ENCODE measurements around the gene TMPRSS4.

Gene TMPRSS4

DNA sequence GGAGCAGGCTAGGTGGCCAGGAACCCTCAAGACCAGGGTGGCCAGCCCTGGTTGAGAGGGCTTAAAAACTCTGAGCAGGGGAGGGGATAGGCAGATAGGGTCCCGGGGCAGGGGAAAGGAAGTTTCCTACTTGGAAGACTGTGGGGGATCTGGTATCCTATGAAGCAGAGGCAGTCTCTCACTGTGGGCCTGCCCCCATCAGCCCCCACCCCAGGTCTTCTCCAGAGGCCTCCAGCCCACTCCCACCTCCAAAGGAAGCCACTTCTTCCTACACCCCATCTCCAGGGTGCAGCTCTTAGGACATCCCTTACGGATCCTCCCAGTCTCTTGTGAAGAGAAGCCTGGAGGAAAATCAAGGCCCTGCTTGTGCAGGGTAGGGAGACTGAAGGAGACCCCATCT is 59.5 kb downstream of the TMPRSS4 start:
- no peak for DNase-seq

- no peak for DNase-seq
Measured at GRCh38 chr11:118136801-118137200, 59.9 kb downstream of the TMPRSS4 start.

DNA sequence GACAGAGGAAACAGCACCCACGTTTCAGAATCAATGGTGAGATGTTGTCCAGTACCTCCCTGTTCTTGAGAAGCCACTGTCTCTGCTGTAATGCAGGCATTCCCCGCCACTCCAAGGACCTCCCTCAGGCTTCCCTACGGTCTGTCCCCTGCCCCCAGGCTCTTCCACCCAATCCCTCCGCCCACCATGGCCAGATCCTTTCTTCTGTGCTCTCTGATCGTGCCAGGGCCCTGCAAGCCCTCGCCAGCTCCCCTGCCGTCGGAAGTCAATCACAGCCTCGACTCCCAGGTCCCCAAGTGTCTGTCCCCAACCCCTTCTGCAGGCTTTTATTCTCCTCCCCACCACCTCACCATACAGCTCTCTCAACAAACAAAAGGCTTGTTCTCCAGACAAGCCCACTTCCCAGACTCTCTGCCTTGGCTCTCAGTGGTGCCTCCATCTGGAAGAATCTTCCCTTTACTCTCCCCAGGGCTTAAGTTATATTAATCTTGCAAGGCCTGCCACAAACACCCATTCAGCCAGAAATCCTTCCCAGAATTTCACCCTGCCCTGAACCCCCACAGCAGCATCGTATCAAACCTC is 62.1 kb downstream of the TMPRSS4 start:
- no peak for DNase-seq

- DNase-seq, result no peak
Measured at GRCh38 chr11:118139578-118139977, 62.7 kb downstream of the TMPRSS4 start.

- peak; percentile 29 for DNase-seq
Measured at GRCh38 chr11:118142081-118142480, 65.2 kb downstream of the TMPRSS4 start.

DNA sequence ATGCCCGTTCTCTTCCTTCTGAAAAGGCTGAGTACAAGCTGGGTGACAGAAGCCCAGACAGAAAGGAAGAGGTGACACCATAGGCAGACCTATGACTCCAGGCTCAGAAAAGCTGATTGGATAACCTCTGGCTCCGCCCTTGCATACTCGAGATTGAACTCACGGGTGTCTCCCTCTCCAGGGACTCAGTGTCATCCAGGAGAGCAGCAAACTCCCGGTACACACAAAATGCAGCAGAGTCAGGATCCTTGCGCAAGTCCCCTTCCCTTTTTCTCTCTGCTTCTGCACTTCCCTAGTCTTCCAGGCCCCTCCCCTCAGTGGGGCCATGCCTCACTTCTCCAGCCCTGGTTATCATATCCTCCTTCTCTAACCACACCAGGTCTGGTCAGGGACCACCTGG is 65.9 kb downstream of the TMPRSS4 start:
- DNase-seq, result no peak

GRCh38 chr11:118143661-118144185 is 66.8 kb downstream of the TMPRSS4 start:
- no peak for DNase-seq

GRCh38 chr11:118144301-118145268 is 67.7 kb downstream of the TMPRSS4 start:
- DNase-seq, result no peak

GRCh38 chr11:118145285-118146227 is 68.7 kb downstream of the TMPRSS4 start:
- DNase-seq, result peak; percentile 64

- no peak for DNase-seq
Measured at GRCh38 chr11:118146554-118146953, 69.7 kb downstream of the TMPRSS4 start.

GRCh38 chr11:118147502-118147901 is 70.6 kb downstream of the TMPRSS4 start:
- no peak for DNase-seq

DNA sequence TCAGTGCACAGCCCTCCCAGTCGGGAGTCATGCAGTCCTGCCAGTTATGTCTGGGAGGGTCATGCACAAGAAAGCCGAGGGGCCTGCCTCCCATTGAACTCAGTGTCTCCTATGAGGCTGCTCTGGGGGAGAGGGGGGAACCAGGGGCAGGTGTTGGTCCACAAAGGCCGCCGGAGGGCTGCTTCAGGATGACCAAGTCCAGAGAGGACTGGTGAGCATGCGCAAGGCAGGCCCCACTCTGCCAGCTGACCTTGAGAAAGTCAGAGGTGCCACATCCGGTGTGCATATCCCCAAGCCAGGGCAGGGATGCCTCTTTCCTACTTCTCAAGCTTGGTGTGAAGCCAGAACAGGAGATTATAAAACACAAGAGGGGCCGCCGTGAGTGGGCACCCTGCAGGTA is 71.4 kb downstream of the TMPRSS4 start:
- DNase-seq, result no peak

DNA sequence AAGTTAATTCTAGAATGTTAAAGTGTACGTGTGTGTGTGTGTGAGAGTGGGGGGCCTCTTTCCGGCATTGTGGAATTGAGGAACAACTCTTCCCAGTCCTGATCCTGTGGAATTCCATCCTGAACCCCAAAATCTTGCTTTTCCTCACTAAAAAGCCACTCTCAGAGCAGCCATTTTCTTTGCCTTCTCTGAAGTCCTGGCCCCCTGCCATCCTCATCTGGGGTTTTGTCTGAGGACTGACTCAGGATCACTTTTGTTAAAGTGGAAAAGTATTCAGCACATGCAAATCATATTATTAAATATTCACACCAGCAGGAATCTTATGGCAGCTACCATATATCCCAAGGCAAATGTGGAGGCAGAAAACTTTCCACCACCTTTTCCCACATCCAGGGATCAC is 72.0 kb downstream of the TMPRSS4 start:
- no peak for DNase-seq

- DNase-seq, result no peak
Measured at GRCh38 chr11:118149493-118149892, 72.6 kb downstream of the TMPRSS4 start.

DNA sequence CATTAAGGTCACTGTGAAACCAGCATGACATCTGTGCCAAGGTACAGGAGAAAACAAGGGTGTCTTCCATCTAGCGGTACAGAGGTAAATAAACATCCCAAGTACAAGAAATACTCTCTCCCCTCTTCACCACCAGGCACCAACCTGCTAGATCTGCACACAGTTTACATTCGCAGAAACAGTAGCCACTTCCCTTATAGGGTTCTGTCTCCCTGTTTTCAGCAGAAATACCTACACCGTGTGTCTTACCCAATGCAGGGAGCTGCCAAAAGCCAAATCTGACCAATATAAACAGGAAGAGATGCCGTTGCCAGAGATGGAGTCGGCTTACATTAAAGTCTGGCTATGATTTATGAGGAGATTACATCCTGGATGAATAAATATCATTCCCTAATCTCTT is 74.6 kb downstream of the TMPRSS4 start:
- no peak for DNase-seq

- DNase-seq, result no peak
Measured at GRCh38 chr11:118152020-118152551, 75.2 kb downstream of the TMPRSS4 start.

DNA sequence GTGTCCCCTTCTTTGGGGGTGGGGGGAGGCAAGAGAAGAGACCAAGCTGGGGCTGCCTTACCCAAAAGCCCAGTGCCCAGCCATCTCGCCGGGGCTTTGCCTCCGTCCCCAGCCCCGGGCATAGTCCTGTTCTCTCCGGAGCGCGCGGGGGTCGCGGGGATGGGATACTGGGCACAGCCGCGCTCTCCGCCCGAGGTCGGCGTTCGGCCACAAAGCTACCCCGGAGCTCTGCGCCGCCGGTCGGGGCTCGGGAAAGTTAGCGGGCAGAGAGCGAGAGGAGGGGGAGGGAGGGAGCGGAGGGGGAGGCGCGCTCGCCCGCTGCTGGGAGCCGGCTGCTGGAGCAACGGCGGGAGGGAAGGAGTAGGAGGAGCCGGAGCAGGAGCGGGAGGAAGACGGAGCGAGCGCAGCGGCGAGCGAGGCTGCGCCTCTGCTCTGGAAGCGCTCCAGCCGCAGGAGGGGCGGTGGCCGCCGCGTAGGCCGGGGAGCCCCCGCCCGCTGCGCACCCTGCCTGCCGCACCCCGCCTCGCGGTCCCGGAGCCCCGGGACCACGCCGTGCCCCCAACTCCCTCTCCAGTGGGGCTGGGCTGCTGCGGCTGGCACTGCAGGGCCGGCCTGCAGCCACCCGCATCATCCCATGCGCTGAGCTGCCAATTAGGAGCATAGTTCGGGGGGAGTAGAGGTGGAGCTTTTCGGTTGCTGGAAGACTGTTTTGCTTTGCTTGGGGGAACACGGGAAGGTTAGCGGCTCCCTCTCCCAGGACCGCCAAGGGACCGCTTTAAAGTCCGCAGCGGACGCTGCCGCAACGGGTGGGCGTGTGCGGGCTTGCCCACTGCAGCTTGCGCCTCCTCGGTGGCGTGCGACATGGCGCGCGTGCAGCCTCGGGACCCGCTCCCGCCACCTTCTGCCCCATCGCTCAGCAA is 75.9 kb downstream of the TMPRSS4 start, which contains the start of gene SCN4B:
TSS of gene SCN4B (minus strand) at position 272 of the 920 bp plus-strand sequence. CDS start at position 122, 150 bp downstream.
- peak; percentile 49 for DNase-seq

DNA sequence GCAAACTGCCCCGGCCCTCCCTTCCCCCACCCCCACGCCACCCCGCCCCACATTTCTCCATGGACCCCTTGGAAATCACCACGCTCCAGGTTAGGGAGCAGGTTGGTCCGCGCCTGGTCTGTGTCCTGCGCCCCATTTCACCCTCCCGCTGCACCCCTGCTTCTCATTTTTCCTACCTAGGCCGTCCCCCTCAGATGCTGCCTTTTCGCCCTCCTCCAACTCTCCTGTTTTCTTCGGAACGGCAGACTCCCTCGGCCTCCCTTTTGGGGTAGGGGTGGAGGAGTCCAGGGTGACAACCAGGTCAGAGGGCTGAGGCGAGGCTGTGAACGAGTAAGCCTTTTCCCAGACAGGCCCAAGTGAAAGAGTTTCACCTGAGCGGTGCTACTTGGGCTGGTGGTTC is 76.6 kb downstream of the TMPRSS4 start:
- no peak for DNase-seq

GRCh38 chr11:118153976-118154375 is 77.1 kb downstream of the TMPRSS4 start:
- DNase-seq, result no peak

DNA sequence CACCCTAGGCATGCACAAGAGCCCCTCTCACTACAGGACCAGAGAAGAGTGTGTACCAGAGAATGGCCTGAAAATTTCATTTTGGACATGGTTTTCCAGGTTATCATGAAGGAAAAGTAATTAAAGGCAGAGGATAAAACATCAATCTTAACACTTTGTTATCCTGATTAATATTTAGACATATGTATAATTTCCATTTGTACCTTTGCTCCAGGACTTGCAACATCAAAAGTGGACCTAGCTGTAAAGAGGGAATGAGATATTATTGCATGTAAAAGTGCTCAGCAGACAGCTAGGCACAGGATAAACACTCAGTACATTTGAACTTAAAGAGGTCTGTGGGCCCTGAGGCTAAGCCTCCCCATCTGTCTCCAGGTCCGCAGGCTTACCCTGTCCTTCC is 77.8 kb downstream of the TMPRSS4 start:
- no peak for DNase-seq

GRCh38 chr11:118155776-118156530 is 79.1 kb downstream of the TMPRSS4 start:
- DNase-seq, result no peak
